HUDEP-2 (cell line): ENCODE data around the gene CARD10.
A peak's percentile ranks its signal among the peaks of the same experiment; 100 is the strongest.

Source experiments
- DNase-seq, 76 experiments: peaks; one replicate each; lab custom pipeline; 2025; ENCODE audit not compliant: unreplicated experiment in 76 of 76; lab: John Stamatoyannopoulos, UW

CARD10 gene

DNA sequence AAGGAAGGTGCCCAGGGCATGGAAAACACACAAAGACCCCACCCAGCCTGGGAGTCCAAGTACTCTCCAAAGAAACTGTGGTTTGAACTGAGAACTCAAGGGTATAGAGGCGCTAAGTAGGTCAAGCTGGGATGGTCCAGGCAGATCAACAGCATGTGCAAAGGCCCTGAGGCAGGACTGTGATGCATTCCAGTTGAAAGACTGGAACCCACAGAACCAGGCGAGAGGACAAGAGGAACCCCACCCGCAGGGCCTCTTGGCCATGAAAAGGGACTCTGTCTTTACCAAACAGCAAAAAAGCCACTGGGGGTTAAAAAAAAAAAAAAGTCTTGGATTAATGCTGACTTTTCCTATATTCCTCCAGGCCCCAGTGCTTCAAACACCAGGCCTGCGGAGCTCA, 14.3 kb downstream of the CARD10 start:
- DNase-seq: no peak

DNA sequence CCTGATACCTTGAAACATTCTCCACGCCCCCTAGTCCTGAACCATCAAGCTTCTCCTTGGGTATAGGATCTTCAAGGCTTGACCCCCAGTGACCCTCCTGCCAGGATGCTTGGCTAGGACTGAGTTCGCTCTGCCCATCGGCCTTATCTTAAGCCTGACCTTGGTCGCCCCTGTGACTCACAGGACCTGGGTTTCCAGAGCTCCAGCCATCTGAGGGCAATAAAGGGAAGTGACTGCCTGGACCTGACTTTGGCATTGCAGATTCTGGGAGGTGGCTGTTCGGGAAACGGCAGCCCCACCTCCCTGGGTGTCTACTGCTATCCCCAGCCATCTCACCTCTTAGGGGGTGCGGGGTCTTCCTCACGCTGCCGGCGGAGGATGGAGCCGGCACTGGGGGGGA, 15.4 kb downstream of the CARD10 start:
- DNase-seq: peak in 7 of 76 experiments; percentile 3 to 30 (median 8)

DNA sequence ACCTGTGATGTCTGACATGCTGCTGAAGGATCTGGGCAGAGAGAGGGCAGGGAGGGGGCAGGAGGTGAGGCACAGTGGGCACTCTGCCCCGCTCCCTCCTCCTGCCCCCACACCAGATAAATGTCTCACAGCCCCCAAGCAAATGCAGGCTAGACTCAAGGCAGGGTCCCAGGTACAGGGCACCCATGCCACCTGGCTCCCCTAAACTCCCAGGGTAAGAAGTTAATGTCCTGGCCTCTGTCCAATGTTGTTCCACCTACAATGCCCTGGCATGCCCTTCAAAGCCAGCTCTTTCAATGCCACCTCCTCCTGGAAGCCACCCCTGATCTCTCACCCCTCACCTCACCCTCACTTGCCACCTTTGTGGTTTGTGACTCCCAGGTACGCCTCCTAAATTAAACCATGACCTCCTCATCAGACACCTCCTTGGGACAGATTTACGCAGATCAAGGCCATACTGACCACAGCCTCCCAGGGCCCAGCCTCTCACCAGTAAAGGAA, 16.0 kb downstream of the CARD10 start:
- DNase-seq: no peak

DNA sequence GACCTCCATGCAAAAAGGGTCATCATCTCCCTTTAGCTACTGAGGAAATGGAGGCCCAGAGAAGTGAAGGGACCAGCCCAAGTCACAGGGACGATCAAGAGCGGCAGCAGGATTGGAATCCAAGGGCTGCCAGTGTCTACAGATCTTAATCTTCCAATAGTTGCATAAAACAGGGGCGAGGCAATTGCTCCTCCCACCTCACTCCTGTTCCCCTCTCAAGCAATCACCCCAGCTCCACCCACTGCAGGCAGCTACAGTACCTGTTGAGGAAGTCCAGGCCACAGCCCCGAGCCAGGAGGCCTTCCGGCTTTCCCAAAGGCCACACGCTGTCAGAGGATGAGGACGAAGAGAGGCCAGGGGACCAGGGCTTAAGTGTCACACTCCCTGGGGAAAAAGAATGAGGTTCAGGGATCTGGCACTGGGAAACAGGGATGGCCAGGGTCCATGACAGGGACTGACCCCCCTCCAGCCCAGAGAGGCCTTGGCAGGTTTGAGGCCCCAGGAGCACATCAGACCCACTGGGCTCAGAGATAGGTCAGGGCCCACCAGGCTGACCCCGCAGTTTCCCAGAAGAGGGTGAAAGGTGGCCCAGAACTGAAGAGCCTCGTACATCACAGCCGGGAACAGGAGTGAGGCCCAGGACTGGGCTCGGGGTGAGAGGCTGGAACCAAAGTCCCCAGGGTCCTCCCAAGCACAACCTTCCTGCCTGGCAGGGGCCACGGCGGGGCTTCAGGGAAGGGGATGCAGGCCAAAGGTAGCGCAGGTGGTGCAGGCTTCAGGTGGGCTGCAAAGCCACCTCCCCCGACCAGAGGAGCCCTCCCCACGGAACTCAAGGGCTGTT, 16.7 kb downstream of the CARD10 start:
- peak in 1 of 76 experiments; percentile 11 for DNase-seq

DNA sequence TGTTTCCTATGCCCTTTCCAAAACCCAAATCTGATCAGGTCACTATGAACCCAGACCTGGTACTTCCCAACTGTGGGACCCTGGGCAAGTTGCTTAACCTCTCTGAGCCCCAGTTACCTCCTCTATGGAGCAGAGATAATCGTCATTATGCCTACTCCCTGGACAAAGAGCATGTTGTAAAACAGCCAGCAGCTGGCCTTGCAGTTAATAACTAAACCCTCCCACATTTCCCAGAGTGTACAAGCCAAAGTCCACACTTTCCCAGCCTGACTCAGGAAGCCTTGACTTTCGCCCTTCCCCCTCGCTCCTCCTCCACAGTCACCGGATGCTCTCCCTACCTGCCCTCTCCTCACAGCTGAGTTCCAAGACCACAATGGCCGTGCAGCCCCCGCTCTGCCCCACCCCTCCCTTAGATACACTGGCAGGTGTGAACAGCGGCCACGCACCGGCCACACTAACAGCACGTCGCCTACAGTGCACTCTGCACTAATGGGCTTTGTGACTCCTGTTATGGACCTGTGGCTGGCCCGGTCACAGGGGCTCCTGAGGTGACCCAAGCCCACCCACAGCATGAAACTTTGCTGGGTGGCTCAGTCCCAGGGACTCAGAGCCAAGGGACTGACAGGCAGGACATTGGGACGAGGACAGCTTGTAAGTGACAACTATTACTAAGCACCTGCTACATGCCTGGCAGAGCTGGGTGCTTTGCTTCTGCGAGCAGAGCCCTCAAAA, 17.4 kb downstream of the CARD10 start:
- peak in 8 of 76 experiments; percentile 14 to 70 (median 48) for DNase-seq

DNA sequence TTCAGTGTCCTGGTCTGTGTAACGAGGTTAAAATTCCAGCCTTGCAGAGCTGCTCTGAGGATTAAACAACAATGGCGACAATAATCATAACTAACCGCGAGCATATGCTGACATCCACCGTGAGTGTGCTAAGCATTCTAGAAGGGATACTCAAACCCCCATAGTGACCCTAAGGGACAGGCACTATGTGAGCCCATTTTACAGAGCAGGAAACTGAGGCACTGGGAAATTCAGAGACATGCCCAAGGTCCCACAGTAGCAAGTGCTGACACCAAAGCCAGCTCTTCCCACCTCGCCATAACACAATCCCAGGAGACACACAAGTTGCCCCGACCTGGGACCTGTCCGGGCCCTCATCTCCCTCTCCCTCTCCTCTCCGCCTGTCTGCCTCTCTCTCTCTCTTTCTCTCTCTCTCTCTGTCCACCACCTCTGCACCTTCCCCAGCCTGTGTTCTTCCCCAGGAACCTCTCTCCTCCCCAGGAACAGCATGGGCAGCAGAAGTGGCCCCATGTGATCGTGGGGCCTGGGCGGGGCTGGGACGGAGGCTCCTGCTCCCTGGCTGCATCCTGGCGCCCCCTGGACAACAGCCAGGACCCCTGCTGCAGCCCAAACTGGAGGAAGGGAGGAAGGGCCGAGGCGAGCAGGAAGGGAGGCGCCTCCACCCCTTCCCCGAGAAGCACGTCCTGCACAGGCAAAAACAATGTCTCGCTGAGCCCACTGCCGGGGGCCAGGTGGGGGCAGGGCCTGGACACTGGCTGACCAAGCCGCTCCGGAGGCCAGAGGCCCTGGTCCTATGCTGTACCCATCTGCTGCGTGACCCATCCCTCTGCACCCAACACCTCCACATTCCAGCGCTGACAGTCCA, 18.2 kb downstream of the CARD10 start:
- no peak for DNase-seq

DNA sequence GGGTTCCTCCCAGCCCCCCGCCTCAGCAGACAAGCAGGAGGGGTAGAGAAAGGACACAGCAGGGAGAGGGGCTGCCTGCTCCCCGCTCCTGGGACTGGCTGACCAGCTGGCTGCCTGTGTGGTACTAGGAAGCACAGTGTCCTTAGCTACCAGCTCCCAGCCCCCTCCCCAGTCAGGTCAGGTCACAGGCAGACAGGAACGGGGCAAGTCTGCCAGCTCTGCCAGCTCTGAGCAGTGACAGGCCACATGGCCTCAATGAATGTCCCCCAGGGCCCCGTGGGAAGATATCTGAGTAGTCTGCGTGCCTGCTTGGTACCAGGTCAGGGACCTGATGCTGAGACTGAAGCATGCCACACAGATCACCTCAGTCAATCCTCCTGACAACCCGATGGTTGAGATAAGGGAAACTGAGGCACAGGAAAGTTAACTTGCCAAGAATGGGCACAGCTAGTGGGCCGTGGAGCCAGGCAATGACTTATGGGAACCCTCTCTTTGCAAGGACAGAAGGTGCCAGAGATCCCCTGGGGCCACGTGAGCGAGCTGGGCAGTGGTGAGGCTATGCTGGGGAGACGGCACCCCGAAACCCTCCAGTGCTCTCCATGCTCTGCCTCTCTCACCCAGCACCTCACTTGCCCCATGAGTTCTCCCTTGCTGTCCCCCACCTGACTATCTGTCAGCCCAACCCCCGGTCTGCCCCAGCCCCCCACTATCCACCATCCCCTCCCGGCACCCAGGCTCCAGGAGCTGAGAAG, 19.2 kb downstream of the CARD10 start:
- no peak for DNase-seq

DNA sequence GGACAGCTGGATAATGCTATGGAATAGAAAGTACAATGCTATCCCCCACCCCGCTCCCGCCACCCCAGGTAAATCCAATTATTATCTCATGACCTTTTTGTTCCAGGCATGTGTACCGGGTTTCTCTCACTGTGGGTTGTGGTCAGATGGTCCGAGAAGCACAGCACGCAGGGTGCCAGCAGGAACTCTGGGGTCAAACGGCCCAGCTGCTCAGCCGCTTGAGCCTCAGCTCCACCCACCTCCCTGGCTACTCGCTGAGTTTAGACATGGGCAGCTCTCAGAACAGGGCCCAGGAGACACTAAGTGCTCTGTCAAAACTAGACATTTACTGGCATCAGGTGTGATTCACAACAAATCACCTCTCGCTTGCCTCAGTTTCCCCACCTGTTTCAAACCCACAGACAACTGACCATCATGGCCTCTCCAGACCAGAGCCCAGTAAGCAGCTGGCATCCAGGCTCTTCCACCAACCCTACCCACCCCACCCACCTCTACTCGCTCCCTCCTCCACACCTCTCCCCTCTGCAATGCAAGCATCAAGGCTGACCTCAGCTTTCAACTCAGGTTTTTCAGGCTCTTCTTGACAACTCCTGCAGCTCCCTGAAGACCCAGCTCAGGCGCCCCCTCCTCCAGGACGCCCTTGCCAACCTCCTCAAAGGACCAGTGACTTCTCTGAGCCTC, 20.0 kb downstream of the CARD10 start:
- no peak for DNase-seq

DNA sequence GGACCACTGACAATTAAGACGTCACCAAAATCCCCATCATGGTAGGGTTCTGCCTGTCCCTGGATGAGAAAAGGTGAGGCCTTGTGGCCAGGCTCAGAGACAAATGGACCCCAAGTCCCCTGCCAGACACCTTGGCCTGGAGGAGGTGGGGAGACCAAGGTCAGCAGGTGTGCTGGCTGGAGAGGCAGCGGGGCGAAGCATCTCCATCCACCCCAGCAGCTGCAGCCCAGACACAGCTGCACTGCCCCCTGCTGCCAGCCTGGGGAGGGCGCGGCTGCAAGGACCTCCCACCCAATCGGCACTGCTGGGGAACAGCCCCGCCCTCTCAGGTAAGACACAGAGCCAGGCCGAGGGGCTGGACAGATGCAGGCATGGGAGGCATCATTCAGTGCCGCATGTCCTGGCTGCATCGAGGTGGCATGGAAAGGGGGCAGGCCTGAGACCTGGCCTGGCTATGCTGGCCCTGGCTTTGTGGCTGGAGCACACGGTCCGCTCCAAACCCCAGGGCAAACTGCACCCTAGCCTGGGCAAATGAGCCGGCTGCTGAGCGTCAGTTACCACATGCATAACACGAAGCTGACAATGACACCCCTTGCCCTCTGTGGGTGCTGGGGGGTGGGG, 20.8 kb downstream of the CARD10 start:
- DNase-seq: peak in 44 of 76 experiments; percentile 1 to 65 (median 28)

DNA sequence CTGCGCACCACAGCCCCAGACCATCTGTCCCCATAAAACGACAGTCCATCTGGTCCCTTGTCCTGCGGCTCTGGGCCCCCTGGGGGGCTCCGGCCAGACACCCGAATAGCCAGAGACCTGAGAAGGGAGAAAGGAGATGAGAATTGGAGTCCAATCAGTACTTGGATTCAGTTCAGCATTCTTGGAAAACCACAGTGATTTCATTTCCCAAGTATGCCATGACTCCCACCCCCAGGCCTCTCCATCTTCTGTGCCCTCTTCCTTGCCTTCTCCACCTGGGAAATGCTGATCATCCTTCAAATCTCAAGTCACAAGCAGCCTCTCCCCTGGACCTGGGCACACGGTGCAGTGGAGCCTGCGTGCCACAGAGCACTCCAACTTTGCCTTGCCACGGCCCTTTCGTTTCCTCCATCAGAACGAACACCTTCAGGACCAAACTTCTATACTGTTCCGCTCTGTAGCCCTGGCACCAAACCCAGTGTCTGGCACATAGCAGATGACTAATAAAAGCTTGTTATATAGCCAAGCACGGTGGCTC, 22.1 kb downstream of the CARD10 start:
- no peak for DNase-seq

DNA sequence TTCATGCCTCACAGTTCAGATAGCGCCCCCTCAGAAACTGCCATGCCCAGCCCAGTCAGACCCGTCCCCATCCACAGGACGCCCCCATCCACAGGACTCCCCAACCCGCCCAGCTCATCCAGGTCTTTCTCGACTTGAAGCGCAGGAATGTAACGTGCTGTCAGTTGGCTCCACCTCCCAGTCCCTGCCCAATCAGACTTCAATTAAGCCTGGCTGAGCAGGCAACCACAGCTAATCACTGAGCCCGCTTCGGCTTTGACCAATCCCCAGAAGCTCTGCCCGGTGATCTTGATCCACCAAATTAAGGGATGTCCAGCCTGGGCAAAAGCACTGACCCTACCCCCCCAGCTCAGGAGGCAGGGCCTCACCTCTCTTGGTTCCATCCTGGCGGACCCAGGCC, 22.6 kb downstream of the CARD10 start:
- no peak for DNase-seq

DNA sequence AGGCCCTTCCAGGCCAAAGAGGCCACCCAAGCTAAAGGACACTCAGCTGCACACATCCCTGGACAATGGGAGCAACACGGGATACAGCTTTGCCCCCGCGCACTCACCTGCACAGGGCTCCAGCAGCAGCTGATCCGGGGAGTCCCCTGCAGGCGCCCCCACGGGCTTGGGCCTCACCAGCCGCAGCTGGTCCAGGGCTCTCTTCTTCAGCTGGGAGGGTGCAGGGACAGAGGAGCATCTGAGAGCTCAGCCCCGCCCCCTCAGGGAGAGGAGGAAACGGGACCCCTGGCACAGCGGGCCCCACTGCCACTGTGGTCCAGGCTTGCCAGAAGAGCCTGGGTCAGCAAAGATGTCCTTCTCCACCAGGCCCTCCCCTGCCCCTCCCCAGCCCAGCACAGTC, 25.2 kb downstream of the CARD10 start:
- no peak for DNase-seq

DNA sequence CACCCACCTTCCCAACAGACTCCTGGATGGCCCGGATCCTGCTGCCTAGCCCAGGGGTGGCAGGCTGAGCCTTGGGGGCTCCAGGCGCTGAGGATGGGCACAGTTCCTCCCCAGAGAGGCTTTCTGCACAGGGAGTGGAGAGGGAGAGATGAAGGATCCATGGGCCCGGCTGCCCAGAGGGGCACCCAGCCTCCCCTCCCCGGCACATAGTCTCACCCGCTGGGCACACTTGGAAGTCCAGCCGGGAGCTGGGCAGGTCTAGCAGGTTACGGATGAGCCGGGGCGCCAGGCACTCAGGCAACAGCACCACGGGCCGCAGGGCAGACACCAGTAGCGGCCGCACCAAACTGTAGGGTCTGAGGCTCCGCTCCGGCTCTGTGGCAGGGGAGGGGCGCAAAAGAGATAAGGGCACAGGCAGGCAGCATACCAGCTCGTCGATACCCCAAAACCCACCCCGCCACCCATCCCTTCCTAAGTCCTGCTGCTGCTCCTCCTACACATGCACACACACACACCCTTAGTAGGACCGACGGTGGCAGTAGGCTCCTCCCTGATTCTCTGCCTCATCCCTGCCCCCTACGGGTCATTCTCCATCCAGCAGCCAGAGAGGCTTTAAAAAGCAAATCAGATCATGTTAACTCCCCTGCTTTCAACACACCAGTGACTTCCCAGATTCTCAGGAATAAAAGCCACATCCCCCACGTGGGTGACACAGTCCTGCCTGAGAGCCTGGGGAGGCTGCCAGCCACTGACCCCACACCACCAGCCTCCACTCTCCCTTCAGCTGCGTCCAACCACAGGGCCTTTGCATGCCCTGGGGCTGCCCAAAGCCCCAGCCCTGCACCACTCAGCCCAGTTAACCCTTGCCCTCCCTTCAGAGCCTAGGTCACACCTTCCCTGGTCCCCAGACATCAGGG, 26.5 kb downstream of the CARD10 start:
- DNase-seq: peak in 58 of 76 experiments; percentile 11 to 69 (median 42)

DNA sequence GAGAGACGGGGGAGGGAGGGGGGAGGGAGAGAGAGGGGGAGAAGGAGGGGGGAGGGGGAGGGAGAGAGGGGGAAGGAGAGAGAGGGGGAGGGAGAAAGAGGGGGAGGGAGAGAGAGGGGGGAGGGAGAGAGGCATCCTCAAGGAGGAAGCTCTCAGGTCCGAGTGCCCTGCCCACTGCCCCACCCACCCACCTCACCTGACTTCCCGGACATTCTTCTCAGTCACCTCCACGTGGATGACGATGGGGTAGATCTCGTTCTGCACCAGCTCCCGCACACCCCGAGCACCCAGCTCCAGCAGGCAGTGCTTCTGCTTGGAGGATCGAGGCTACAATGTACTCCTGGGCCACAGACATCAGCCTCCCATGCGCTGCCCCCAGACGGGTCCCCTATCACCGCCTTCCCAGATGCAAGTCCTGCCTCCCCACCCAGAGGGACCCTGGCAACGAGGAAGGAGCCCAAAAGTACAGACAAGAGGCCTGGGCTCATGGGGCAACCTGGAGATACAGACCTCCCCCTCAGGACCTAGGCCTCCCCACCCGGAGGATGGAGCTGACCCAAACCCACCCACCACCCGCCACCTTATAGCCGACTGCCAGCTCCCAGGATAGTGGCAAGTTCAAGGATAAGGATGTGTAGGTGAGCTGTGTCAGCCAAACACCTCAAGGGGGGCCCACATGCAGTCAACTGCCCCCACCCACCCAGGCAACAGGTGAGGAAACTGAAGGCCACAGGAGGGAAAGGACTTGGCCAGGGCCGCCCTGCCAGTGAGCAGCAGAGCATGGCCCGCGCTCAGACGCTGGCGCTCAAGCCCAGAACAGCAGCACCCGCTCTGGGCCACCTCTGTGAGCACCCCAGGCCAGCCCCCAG, 27.4 kb downstream of the CARD10 start:
- no peak for DNase-seq

DNA sequence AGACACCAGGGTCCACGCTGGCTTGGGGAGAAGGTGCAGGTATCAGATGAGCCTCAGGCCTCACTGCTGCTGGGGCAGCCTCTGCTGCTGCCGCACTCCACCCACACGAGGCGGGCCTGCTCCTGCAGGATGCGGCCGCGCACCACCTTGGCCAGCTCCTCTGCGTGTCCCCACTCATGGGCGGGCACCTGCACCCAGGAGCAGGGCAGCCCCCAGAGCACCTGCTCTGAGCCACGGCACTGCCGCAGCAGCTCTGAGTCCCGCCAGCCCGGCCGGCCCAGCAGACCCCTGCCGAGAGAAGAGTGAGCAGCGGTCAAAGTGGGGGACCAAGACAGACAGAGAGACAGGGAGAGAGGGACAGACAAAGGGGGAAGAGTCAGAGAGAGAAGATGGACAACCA, 28.1 kb downstream of the CARD10 start:
- no peak for DNase-seq

DNA sequence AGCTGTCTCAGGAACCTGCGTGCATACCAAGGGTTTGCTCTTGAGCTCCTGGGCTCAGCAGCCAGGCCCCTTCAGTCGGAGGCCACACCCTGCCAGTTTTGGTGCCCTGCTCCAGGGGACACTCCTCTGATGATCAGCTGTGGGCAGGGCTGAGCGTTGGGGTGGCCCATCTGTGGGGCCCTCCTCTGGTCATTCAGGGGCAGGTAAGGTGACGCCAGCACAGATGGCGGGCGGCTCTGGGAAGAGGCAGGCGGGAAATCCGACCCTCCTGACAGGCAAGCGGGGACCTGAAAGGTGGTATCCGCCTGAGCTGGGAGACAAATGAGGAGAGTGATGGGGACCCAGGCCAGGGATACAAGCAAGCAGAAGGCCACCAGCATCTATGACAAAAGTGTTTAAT, 29.2 kb downstream of the CARD10 start:
- no peak for DNase-seq
